GM21528 (cell line): Measurements from ENCODE around the gene IL13RA1.
A peak's percentile ranks its signal among the peaks of the same experiment; 100 is the strongest.
"Not testable (repeated sequence)": the region's sequence is repeated elsewhere in the genome, so short reads cannot be mapped to it uniquely, and the experiment has no call there.

Source experiments
- ATAC-seq: cut with Tn5 transposase; IDR thresholded peaks from one replicate; pipeline ENCODE4 v1.9.1; 2021; ENCODE audit warnings: mild to moderate bottlenecking, moderate library complexity; ENCODE audit not compliant: unreplicated experiment, low FRiP score

The IL13RA1 gene

GRCh38 chrX:118727686-118728339, 407 bp downstream of the IL13RA1 start:
- no peak for ATAC-seq

GRCh38 chrX:118729042-118729652, 1.7 kb downstream of the IL13RA1 start:
- no peak for ATAC-seq

GRCh38 chrX:118730500-118731247, 3.3 kb downstream of the IL13RA1 start:
- no peak for ATAC-seq

GRCh38 chrX:118732551-118732950, 5.1 kb downstream of the IL13RA1 start:
- not testable (repeated sequence) for ATAC-seq

- ATAC-seq = no peak
Measured at GRCh38 chrX:118734909-118735308, 7.5 kb downstream of the IL13RA1 start.

GRCh38 chrX:118736394-118737010, 9.1 kb downstream of the IL13RA1 start:
- no peak for ATAC-seq

- no peak for ATAC-seq
Measured at GRCh38 chrX:118739577-118739976, 12.2 kb downstream of the IL13RA1 start.

- ATAC-seq = no peak
Measured at GRCh38 chrX:118740276-118740889, 13.0 kb downstream of the IL13RA1 start.

- no peak for ATAC-seq
Measured at GRCh38 chrX:118742176-118742575, 14.8 kb downstream of the IL13RA1 start.

GRCh38 chrX:118745570-118745969, 18.2 kb downstream of the IL13RA1 start:
- no peak for ATAC-seq

- peak; percentile 92 for ATAC-seq
Measured at GRCh38 chrX:118751950-118752783, 24.8 kb downstream of the IL13RA1 start.

GRCh38 chrX:118755633-118756032, 28.2 kb downstream of the IL13RA1 start:
- ATAC-seq = no peak

- ATAC-seq = no peak
Measured at GRCh38 chrX:118756101-118756500, 28.7 kb downstream of the IL13RA1 start.

GRCh38 chrX:118758511-118758910, 31.1 kb downstream of the IL13RA1 start:
- no peak for ATAC-seq

- ATAC-seq = no peak
Measured at GRCh38 chrX:118760025-118760424, 32.6 kb downstream of the IL13RA1 start.

GRCh38 chrX:118761939-118762707, 34.7 kb downstream of the IL13RA1 start:
- ATAC-seq = no peak

- no peak for ATAC-seq
Measured at GRCh38 chrX:118763489-118763888, 36.1 kb downstream of the IL13RA1 start.

GRCh38 chrX:118764122-118764521, 36.7 kb downstream of the IL13RA1 start:
- ATAC-seq = no peak

GRCh38 chrX:118770133-118770760, 42.8 kb downstream of the IL13RA1 start:
- no peak for ATAC-seq
